Measurements from ENCODE around the gene RASA3.
A peak's percentile ranks its signal among the peaks of the same experiment; 100 is the strongest.

Gene RASA3

DNA sequence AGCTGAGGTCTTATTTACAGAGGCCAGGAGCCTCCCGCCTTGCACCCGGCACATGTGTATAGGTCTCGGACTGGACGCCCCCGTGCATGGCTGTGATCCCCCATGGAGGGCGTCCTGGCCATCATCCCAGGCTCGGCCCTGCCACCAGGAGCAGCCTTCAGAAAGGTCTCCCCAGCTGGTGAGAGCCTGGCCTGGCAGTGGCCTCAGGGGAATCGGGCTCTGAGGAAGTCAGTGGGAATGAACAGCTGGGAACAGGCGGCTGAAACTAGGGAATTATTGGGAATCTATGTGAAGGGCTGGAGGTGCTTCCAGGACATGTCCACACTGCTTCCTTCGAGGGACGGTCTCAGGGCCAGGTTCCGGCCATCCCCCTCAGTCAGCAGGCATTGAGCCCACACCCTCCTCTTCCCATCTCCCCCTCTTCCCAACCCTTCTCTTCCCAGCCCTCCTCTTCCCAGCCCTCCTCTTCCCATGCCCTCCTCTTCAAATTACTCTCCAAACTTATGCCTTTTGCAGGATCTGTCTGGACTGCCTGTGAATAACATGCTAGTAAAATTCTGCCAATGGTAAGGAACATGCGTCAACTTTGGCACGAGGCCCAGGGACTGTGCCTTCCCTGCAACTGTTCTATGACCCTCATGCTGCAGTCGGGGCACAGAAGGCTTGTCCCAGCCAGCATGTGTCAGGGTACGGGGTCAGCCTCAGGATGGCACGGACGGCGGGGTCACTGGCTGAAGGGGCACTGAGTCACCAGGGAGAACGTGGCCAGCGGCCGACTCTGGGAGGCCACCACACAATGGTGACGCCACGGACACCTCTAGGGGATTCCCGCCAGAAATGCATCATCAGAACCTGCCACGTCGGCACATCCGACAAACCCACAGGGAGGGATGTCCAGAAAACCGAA lies 134.3 kb downstream of the RASA3 start:
- H3K79me2 ChIP-seq (ENCODE audit: insufficient read depth, low read length) = no peaks in the 10 kb centered on the region
- no peaks in the 10 kb centered on the region for H3K4me1 ChIP-seq (ENCODE audit: insufficient read depth, low read length)
- H3K9me3 ChIP-seq (ENCODE audit: insufficient read depth, low read length, severe bottlenecking) = no peaks in the 10 kb centered on the region
- H3K27ac ChIP-seq (ENCODE audit: low read length) = no peak overlapping the region
- H3K9ac ChIP-seq (ENCODE audit: low read depth, low read length) = no peak overlapping the region
- DNase-seq (no peak), ATAC-seq (ENCODE audit: insufficient read depth, low read depth) (no peak)
- TF ChIP-seq, protein P1, sequence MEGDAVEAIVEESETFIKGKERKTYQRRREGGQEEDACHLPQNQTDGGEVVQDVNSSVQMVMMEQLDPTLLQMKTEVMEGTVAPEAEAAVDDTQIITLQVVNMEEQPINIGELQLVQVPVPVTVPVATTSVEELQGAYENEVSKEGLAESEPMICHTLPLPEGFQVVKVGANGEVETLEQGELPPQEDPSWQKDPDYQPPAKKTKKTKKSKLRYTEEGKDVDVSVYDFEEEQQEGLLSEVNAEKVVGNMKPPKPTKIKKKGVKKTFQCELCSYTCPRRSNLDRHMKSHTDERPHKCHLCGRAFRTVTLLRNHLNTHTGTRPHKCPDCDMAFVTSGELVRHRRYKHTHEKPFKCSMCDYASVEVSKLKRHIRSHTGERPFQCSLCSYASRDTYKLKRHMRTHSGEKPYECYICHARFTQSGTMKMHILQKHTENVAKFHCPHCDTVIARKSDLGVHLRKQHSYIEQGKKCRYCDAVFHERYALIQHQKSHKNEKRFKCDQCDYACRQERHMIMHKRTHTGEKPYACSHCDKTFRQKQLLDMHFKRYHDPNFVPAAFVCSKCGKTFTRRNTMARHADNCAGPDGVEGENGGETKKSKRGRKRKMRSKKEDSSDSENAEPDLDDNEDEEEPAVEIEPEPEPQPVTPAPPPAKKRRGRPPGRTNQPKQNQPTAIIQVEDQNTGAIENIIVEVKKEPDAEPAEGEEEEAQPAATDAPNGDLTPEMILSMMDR (IDR thresholded peaks at IDR 0.05; ENCODE audit: borderline replicate concordance, extremely low read depth, low read length, poor library complexity, severe bottlenecking) = no peak
- TF ChIP-seq EZH2 (IDR thresholded peaks at IDR 0.05; ENCODE audit: borderline replicate concordance, low read depth, low read length, severe bottlenecking) = no peak
- H4K20me1 ChIP-seq (ENCODE audit: insufficient read depth, low read length) = peaks cover 4% of the 10 kb centered on the region
- no peak overlapping the region for H2AFZ ChIP-seq (ENCODE audit: low read depth, low read length)
- H3K36me3 ChIP-seq (ENCODE audit: insufficient read depth, low read length) = peaks cover 57% of the 10 kb centered on the region
- no peaks in the 10 kb centered on the region for H3K27me3 ChIP-seq (ENCODE audit: insufficient read depth, low read length, poor library complexity)
- no peak overlapping the region for H3K4me3 ChIP-seq (ENCODE audit: low read depth in 1 of 2, low read length in 2 of 2)
- H3K4me2 ChIP-seq (ENCODE audit: insufficient read depth, low read length) = no peak overlapping the region

DNA sequence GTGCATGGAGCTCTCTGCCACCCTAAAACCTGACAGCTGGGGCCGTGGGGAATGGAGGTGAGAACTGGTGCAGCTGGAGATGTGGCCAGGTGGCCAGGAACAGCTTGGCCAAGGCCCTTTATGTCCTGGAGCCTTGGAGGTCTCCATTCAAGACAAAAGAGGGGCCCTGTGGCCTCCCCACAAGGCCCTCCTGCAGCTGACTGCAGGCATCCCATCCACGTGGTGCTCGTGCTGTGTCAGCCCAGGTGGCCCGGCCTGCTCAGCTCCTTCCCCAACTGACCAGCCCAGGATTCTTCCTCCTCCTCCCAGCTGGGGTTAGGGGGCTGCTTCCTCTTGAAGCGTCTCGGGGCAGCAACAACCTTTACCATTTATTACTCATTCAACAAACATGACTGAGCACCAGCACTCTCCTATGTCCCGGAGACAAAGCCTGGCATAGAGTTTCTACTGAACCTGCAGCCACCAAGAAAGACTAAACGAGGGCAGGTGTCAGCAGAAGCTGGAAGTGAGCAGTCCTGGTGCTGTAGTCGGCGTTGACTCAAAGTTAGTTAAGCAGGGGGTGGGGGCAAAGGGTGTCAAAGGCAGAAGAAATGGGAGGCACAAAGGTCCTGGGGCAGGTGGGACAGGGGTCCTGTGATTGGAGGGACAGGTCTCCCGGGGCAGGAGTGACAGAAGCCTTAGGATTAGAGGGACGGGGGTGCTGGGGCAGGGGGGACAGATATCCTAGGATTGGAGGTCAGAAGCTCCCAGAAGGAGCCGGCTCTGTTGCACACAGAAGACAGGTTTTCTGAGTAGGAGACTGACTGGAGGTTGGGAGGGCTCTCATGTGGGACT lies 135.3 kb downstream of the RASA3 start:
- Histone ChIP-seq H3K4me2 (ENCODE audit: insufficient read depth, low read length) (no peak overlapping the region), H3K4me1 (ENCODE audit: insufficient read depth, low read length) (no peaks in the 10 kb centered on the region), H3K27ac (ENCODE audit: low read length) (no peak overlapping the region), H2AFZ (ENCODE audit: low read depth, low read length) (no peak overlapping the region), H4K20me1 (ENCODE audit: insufficient read depth, low read length) (peaks cover 4% of the 10 kb centered on the region), H3K9ac (ENCODE audit: low read depth, low read length) (no peak overlapping the region), H3K9me3 (ENCODE audit: insufficient read depth, low read length, severe bottlenecking) (no peaks in the 10 kb centered on the region), H3K27me3 (ENCODE audit: insufficient read depth, low read length, poor library complexity) (no peaks in the 10 kb centered on the region), H3K79me2 (ENCODE audit: insufficient read depth, low read length) (no peaks in the 10 kb centered on the region), H3K36me3 (ENCODE audit: insufficient read depth, low read length) (peaks cover 58% of the 10 kb centered on the region), H3K4me3 (ENCODE audit: low read depth in 1 of 2, low read length in 2 of 2) (no peak overlapping the region)
- TF ChIP-seq, protein P1 (IDR thresholded peaks at IDR 0.05; ENCODE audit: borderline replicate concordance, extremely low read depth, low read length, poor library complexity, severe bottlenecking) = no peak
- TF ChIP-seq EZH2 (IDR thresholded peaks at IDR 0.05; ENCODE audit: borderline replicate concordance, low read depth, low read length, severe bottlenecking) = no peak
- ATAC-seq (ENCODE audit: insufficient read depth, low read depth) (no peak), DNase-seq (no peak)

DNA sequence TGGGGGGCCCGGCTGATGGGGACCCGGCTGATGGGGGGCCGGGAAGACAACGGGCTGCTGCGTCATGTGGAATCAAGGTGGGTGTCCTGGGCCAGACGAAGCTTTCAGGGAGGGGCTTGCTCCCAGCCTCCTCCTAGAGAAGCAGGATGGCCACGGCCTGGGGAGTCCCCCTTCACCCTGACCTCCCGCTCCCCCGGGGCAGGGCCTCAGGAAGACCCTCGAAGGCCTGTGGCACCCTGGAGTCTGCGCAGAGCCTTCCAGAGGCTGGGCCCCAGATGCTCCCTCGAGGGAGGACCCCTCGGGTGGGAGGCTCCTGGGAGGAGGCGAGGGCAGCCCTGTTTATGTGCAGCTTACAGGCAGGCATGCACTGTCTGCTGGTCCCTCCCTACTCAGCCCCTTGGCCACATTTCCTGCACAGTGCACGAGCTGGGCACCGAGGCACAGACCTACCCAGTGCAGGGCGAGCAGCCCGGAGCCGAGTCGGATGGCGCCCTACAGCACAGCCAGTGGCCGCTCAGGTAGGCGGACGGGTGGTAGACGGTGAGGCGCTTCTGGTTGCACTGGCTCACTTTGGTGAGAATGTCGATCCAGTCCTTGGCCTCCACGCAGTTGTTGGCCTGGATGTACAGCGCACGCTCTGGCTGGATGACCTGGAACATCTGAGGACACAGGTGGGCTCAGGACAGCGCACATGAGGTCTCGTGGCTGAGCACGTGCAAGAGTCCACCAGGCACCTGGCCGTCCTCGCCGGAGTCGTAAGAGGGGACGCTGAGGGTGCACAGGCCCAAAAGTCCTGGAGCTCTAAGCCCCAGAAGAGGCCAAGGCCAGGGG lies 136.1 kb downstream of the RASA3 start:
- peaks cover 4% of the 10 kb centered on the region for H4K20me1 ChIP-seq (ENCODE audit: insufficient read depth, low read length)
- H3K27ac ChIP-seq (ENCODE audit: low read length) = no peak overlapping the region
- ATAC-seq (ENCODE audit: insufficient read depth, low read depth) = 0 out of 3 replicates have a peak, but pooled peaks have one; percentile 17
- no peak overlapping the region for H3K4me3 ChIP-seq (ENCODE audit: low read depth in 1 of 2, low read length in 2 of 2)
- TF ChIP-seq, protein P1 (IDR thresholded peaks at IDR 0.05; ENCODE audit: borderline replicate concordance, extremely low read depth, low read length, poor library complexity, severe bottlenecking) = no peak
- no peak for TF ChIP-seq EZH2 (IDR thresholded peaks at IDR 0.05; ENCODE audit: borderline replicate concordance, low read depth, low read length, severe bottlenecking)
- H3K9me3 ChIP-seq (ENCODE audit: insufficient read depth, low read length, severe bottlenecking) = no peaks in the 10 kb centered on the region
- H3K4me2 ChIP-seq (ENCODE audit: insufficient read depth, low read length) = no peak overlapping the region
- DNase-seq = no peak
- no peaks in the 10 kb centered on the region for H3K27me3 ChIP-seq (ENCODE audit: insufficient read depth, low read length, poor library complexity)
- peaks cover 66% of the 10 kb centered on the region for H3K36me3 ChIP-seq (ENCODE audit: insufficient read depth, low read length)
- H3K9ac ChIP-seq (ENCODE audit: low read depth, low read length) = no peak overlapping the region
- H3K4me1 ChIP-seq (ENCODE audit: insufficient read depth, low read length) = no peaks in the 10 kb centered on the region
- no peak overlapping the region for H2AFZ ChIP-seq (ENCODE audit: low read depth, low read length)
- H3K79me2 ChIP-seq (ENCODE audit: insufficient read depth, low read length) = no peaks in the 10 kb centered on the region

All from DND-41 (cell line).